Measurements from ENCODE around the gene DIPK1B.

DNA sequence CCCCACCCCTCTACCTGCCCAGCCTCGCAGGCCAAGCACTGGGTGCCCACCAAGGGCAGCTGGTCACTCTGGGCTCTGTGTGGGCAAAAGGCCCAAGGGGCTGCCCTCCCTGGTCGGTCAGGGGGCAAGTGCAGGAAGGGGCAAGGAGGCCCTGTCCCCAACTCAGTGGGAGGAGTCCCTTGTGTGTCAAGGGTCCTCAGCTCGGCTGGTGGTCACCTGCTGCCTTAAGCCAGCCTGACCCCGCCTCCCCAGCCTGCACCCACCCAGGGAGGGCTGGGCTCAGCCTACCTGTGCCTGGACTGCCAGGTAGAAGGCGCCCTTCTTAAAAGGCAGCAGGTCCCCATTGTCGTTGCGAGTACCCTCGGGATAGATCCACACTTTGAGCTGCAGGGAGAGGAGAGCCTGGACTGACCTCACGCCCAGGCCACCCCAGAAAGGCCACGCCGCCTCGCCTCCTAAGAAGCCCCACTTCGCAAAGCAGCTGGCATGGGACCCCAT, 36.0 kb upstream of the DIPK1B start:
- TF ChIP-seq POLR2AphosphoS5 (IDR thresholded peaks at IDR 0.05; ENCODE audit: low read depth, low read length) (no peak), POLR2A (IDR thresholded peaks at IDR 0.05; ENCODE audit: low read depth, low read length) (no peak), TAF1 (IDR thresholded peaks at IDR 0.05; ENCODE audit: borderline replicate concordance, low read depth, low read length) (no peak)
